ENCODE data around the gene RGS3. TPM values are rescaled to one million over a fixed set of nuclear protein-coding genes. Genes with fewer than 3 reads are reported as not detected.
A peak's percentile ranks its signal among the peaks of the same experiment; 100 is the strongest.
"Not testable (repeated sequence)": the region's sequence is repeated elsewhere in the genome, so short reads cannot be mapped to it uniquely, and the experiment has no call there.

RGS3 gene
- polyA plus RNA-seq, 5 donors, result 65.3 to 82.9 (median 75.8) TPM

DNA sequence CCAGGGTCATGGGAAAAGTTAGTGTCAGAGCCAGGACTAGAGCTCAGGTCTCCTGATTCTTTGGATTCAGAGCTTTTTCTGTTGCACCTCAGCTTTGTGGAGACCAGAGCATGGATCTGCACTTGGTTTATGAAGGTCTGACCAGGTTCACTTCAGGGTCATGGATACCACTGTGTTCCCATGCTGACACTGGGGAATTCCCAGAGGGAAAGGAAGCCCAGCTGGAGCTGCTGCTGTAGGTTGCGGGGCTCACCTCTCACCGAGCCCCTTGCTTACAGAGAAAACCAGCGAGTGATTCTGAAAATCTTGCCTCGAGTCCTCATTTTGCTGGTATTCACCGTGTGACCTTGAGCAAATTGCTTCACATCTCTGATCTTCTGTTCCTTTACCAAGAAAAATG is 83.0 kb downstream of the RGS3 start:
- DNase-seq, result no peak

GRCh38 chr9:113547501-113547900 is 84.0 kb downstream of the RGS3 start:
- DNase-seq, result no peak

DNA sequence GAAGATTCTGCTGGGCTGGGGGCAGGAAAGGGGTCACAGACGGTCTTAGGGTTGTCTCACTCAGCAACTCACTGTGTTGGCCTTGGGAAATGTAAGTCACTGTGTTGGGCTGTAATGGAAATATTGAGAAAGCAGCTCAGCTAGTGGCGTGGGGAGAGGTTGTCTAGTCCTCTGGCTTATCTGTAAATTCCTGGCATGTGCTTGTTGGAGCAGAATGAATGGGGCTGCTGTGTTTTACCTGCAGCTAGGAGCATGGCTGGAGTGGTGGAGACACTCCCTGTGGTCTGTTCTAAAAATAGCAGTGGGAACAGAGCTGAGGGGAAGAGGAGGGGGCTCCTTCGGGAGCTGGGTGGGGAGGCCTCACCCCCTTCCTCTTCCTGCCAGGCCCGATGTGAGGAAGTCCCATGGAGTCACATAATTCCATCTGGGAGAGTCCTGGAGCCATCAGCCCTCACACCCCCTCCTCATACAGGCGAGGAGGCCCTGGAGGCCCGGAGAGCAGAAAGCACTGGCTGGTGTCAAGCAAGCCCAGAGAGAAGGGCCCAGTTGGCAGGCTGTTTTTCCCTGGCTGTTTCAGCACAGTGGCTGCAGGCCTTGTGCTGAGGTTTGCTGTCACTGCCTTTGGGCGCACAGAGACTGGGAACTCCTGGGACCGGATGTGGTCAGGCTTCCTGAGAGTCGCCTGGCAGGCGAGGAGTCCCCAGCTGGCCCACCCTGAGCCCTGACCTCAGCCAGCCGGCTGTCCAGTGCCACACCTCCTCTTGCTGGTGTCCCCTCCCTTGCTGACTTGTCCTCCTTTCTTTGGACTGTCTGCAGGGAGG is 84.9 kb downstream of the RGS3 start:
- no peak for DNase-seq

DNA sequence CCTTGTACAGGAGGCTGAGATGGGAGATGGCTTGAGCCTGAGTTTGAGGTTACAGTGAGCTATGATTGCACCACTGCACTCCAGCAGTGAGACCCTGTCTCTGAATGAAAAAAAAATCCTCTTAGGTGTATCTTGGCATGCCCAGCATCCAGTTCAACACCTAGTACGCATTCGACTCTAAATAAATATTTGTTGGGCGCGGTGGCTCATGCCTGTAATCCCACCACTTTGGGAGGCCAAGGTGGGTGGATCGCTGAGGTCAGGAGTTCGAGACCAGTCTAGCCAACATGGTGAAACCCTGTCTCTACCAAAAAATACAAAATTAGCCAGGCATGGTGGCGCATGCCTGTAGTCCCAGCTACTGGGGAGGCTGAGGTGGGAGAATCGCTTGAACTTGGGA is 86.4 kb downstream of the RGS3 start:
- DNase-seq, result not testable (repeated sequence)

DNA sequence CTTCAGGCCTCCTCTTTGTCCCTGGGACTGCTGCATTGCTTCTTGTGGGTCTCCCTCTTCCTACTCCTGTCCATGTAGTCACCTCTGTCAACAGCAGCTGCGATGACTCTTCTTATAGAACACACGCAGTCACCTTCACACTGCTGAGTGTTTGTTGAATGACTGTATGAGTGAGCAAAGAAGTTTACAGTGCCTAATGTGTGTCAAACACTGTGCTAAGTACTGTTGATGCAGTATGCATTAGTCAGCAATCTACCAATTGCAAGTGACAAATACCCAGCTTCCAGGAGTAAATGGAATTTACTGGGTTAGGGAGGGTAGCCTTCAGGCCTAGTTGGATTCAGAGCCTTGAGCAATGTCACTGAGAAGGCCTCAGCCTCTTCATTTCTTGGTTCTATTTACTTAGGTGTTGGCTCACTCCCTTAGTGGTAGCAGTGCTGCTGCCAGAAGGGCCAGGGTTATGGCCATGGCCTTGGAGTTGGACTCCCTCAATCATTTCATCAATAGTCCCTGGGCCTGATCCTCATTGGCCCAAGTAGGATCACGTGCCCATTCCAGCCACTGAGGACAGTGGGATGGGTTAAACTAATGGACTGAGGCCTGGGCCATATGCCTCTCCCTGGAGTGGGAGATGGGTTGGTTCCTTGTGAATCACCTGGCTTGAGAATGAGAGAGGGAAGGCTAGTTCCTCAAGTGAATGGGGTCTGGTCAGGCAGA is 93.5 kb downstream of the RGS3 start:
- no peak for DNase-seq

DNA sequence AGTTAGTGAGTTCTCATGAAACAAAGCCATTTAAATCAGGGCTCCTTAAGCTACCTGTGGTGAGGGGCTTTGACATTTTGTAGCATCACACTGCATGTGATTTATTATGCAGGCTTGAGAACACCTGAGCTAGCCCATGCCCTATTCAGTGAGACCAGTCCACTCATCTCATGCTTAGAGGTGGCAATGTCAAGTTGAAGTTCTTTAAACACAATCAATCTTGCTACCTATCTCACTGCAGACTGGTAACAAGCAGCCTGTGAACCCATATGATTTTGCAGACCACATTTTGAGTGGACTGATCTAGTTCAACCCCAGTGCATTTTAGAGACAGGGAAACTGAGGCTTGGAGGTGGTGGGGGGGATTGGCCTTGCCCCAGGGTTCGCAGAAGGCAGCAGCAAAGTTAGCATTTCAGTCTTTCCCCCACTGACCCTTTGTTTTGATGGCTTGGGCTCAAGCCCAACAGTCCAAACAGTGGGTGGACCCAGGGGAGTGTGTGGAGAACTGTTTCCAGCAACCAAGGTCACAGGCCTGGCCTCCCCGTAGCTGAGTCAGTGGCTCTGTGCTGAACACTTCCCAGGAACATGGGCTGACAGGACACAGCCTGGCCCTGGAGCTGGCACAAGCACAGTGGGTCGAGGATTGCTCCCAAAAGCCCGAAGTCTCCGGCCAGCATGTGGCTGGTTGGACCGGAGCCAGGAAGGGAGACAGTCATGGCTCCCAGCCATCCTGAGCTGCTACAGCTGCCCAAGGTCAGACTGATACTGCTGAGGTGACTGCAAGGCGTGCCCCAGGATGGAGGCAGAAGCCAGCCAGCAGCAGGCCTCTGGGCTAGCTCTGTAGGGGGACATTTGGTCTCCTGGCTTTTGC is 95.3 kb downstream of the RGS3 start:
- peak in 1 of 2 donors; percentile 65 for DNase-seq

GRCh38 chr9:113559834-113560800 is 96.6 kb downstream of the RGS3 start:
- DNase-seq, result no peak

- no peak for DNase-seq
Measured at GRCh38 chr9:113562653-113563381, 99.3 kb downstream of the RGS3 start.

DNA sequence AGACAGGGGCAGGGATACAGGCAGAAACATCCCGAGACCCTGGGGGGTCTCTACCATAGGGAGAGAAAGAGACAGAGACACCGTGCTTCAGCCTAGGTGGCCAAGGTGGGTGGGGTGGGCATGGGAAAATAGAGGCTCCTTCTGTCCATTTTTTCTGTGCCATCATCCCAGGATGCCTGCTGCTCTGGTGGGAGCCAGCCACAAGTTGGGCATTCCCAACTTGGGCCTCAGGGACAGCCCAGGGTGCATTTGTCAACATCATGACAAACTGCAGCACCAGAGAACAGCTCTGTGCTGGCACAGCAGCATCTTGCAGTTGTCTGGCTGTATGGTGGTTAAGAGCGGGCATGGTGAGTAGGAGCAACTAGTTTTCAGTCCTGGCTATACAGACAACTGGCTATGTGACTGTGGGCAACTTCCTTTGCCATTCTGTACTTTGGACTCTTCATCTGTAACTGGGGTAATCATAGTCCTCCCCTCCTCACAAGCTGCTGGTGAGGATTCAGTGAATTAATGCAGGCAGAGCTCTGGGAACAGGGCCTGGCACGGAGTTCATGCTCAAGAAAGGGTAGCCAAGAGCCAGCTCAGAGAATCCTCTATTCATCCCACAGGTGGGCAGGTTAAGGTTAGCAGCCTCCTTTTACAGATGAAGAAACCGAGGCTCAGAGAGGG is 100.4 kb downstream of the RGS3 start:
- no peak for DNase-seq

DNA sequence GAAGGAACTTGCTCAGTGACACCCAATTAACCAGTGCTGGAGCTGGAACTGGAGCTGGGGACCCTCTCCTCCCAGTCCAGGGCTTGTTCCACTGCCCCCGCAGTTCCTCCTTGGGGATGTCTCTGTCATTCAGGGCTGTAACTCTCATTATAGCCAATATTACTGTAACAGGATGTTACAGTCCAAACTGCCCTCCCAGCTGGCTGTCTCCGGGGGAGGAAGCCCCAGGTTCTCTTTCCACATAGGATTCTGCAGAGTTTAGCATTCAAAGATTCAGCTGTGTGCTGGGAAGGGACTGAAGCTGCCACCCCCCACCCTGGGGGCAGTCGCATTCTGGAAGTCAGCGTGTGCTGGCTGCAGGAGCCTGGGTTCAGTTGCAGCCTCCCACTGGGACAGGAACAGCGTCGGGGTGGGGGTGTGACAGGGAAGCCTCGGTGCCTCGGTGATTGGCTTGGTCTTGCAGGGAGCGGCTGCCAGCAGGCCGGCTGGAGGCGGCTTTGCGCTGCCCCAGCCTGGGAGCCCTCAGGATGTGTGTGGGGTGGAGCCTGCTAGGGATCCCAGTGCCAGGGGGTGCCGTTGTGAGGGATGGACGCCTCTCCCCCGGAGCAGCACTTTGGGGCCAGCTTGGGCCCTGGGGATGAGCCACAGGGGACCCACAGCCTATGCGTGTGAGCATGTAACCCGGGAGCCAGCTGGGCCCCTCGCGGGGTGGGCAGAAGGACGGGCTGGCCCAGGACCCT is 101.1 kb downstream of the RGS3 start:
- peak; percentile 79 to 82 for DNase-seq

- DNase-seq, result no peak
Measured at GRCh38 chr9:113566016-113566711, 102.6 kb downstream of the RGS3 start.

GRCh38 chr9:113566712-113567071 is 103.2 kb downstream of the RGS3 start:
- no peak for DNase-seq

GRCh38 chr9:113567361-113568080 is 104.0 kb downstream of the RGS3 start:
- DNase-seq, result no peak

GRCh38 chr9:113568081-113568435 is 104.5 kb downstream of the RGS3 start:
- DNase-seq, result no peak

DNA sequence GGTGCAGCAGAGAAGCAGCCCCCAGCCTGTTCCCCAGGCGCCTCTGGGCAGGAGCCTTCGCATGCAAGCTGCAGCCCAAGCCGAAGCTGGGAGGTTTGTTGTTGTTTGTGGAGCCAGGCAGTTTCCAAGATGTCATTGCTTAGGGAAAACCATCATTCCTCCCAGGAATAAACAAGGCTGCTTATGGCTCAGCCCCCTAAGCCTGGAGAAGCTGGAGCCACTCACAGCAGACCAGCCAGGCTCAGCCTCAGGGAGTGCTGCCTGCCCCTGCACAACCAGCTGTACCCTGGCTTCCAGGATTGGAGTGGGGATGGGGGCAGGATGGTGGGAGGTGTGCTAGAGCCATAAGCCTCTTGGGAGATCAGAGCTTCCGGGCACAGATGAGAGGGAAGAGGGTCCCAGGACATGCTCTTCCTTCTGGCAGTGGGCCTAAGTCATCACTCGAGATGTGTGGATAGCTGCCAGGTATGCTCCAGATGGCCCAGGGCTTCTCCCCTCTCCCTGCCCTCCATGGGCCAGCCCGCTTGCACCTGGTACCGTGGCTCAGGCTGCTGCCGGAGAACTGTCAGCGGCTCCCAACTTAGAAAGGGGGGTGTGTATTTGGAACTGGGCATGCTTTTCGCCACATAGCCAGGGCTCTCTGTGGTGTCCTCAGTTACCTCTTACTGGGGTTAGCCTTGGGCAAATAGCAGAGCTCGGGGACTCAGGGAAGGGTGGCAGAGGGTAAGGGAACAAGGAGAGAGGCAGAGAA is 105.2 kb downstream of the RGS3 start:
- no peak for DNase-seq

DNA sequence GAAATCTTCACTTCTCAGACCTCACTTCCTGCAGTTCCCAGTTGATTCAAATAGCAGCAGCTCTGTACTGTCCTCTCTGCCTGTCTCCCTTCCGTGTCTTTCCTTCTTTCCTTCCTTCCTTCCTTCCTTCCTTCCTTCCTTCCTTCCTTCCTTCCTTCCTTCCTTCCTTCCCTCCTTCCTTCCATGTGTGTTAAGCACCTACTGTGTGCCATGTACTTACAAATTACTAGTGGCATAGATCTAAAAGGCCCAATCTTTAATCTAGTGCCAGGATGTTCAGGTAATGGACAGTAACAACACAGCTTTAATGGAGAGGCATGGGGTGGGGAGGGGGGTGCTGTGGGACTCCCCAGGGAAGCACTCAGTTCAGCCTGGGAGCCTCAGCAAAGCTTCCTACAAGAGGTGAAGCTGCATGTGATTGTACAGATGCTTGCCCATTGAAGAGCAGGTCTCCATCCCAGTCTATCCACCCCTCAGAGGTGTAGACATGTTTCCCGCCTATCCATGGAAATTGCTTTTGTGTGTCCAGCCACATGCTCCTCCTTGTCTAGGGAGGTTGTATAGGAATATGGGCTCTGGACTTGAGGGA is 106.0 kb downstream of the RGS3 start:
- DNase-seq, result no peak

DNA sequence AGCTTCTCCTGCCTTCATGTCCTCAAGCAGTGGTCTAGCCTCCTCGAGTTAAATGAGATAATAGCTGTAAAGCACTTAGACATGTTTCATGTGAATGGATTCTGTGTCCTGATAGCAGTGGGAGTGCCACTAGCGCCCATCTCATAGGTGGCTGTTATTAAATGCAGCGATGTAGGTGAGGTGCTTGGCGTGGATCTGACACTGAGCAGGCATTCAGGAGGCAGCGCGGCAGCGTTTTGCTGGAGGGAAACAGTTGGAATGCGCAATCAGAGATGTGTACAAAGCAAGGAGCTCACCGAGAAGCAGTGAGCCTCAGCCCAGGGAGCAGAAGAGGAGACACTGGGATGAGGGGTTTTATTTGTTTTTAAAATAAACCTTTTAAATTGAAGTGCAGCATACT is 106.6 kb downstream of the RGS3 start:
- no peak for DNase-seq

Measured in right lung (tissue), 5 donors.